ENCODE results near the gene PKMYT1.

PKMYT1 gene

DNA sequence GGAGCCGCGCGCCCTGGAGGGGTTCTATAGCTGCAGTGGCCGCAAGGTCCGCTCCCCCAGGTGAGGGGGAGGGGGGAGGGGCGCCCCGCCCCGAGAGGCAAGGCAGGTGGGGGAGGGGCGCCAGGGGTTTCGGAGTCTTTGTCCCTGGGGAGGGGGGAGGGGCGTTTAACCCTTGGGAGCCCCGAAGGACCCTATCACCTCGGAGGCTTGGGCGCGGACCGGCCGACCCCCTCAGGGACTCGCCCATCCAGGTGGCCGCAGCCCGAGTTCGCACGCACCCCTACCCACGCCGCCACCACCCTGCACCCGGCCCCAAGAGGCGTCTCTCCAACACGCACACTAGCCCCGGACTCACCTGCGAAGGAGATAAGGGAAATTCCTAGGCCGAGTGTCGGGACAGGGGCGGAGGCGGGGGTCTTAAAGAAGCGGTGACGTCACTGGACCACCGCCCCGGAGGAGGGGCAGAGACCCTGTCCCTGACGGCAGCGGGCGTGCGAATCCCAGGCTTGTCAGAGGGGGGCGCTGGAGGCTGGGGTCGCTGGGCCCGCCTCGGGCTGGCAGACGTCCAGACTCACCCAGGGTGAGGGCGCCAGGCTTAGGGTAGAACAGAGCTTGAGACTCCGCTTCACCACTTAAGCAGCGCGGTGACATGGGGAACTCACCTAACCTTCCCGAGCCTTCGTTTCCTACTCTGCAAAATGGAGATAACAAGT lies 37.7 kb upstream of the PKMYT1 start, which contains the start of gene CLDN6:
CLDN6 (minus strand) TSS at position 390 of the 713 bp plus-strand sequence. CDS start 2,162 bp downstream, outside the sequence.
- no peak for DNase-seq (ENCODE audit: low spot score)

DNA sequence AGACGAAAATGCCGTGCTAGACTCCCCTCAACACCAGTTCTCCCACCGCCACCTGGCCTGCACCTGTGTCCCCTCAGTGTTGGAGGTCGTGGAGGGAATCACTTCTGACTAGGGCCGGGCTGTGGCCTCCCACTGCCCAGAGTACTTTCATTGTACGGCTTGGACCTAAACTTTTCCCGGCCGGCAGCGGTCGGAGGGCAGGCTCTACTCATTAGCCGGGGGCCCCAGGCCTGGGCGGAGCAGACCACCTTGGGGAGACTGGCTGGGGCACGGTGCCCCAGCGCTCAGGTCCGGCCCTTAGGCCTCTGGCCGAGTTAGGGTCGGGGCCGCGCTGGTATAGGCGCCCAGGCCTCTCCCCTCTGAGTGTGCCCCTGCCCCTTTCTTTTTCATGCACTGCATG lies 37.1 kb upstream of the PKMYT1 start:
- DNase-seq (ENCODE audit: low spot score), result no peak

DNA sequence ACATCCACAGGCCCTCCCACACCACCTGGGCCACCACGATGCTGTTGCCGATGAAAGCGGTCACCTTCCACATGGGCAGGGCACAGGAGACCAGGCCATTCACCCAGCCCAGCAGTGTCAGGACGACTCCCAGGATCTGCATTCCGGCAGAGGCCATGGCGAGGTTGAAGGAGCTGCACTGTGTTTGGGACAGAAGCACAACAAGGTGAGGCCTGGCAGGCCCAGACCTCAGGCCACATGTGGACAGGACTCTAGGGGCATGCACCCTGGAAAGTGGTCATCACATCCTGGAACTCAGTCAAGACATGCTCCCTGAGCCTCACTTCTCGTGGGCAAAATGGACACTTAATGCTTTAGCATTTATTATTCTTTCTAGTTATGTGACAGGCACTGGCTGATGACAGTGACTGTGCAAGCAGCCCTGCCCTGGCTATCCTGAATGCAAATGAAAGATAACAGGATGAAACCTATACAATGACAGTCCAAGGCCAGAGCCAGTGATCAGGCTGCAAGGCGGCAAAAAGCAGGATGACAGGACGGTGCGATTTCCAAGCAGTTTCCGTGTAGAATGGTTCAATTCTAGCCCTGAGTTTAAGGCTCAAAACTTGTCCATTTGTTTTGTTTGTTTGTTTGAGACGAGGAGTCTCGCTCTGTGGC lies 35.7 kb upstream of the PKMYT1 start:
- no peak for DNase-seq (ENCODE audit: low spot score)

DNA sequence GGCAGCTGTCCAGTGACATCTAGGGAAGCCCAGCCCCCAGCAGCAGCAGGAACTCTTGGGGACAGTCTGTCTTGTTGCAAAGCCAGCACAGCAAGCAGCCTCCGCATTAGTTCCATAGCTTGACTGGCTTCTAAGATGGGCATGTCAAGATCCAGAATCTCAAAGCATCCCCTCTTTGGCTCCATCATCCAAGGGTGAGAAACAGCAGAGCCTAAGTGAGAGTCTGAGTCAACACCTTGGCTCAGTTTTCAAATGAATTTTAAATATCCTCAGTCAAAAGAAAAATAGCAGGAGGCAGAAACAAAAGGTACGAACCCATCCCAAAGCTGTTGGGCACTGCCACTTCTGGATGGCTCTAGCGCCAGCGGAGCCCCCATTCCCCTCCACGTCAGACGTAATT lies 34.7 kb upstream of the PKMYT1 start:
- DNase-seq (ENCODE audit: low spot score), result no peak

DNA sequence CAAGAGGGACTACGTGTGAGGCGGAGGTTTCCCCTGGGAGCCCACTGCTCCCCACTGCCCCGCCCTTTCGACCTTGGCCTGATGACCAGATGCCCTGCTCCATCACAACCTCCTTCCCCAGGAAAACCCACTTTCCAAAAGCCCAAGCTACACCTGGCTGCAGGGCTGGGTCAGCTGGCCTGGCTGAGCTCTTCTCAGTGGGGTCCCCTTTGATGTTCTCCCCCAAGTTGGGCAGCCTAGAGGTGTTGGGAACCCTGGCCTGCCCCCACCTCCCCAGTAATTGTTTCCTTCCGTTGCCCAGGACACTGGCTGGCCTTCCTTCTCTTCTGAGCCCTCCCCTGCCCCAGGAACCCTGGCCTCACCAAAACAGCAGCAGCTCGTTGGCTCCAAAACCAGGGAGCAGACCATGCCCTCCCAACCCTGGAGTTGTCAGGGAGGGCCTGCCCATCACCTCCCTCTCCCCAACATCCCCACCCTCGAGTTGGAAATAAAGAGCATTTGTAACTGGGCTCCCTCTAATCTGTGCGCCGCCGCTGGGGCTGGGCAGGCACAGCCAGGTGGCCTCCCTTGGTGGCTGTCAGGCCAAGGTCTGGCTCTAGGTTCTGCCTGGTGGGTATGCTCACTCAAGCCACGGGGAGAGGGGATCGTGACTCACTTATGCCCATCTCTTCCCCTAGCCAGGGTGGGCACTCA lies 33.9 kb upstream of the PKMYT1 start:
- DNase-seq (ENCODE audit: low spot score), result no peak

DNA sequence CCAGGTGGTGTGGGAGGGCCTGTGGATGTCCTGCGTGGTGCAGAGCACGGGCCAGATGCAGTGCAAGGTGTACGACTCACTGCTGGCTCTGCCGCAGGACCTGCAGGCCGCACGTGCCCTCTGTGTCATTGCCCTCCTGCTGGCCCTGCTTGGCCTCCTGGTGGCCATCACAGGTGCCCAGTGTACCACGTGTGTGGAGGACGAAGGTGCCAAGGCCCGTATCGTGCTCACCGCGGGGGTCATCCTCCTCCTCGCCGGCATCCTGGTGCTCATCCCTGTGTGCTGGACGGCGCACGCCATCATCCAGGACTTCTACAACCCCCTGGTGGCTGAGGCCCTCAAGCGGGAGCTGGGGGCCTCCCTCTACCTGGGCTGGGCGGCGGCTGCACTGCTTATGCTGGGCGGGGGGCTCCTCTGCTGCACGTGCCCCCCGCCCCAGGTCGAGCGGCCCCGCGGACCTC lies 33.3 kb upstream of the PKMYT1 start:
- DNase-seq (ENCODE audit: low spot score), result no peak

DNA sequence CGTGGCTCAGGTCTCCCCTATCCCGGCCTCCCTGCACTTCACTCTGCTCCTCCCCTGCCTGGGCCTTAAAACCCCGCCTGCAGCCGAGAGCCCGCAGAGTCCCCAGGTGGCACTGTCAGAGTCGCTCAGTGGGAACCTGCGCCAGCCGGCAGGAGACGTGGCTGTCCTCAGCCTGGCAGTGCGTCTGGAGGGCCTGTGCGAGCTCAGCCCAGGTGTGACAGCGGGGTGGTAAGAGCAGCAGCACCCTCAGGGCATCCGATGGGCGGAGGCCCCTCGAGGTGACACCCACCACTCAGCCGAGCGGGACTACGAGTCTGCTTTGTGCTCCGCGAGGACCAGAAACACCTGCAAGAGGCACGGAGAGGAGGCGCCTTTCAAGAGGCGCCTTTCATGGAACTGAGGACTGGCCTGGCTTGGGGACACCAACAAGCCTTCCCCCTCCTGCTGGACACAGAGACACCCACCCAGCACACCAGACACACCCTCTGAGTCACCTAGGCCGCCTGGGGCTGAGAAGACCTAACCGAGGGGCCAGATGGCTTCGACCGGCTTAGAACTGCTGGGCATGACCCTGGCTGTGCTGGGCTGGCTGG lies 32.7 kb upstream of the PKMYT1 start, which contains the start of gene CLDN9:
CLDN9 (plus strand) TSS at position 96 of the 593 bp plus-strand sequence; CDS start at position 536, 440 bp downstream.
- no peak for DNase-seq (ENCODE audit: low spot score)

DNA sequence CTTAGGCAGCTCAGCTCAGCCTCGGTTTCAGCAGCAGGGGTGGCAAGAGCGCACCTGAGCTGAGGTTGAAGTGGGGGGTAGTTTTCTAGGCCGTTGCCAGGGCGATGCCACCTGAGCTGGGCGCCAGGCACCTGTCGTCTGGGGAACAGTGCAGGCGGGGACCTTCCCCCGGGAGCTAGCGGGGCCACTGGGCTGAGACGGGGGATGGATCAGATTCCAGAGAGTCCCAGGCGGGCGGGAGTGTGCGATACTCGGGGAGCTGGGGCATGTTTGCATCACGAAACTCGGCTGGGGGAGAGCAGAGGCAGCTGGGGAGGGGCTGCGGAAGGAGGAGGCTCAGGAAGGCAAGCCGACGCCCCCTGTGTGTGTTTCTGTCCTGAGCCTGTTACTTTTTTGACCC lies 32.0 kb upstream of the PKMYT1 start:
- DNase-seq (ENCODE audit: low spot score), result no peak

DNA sequence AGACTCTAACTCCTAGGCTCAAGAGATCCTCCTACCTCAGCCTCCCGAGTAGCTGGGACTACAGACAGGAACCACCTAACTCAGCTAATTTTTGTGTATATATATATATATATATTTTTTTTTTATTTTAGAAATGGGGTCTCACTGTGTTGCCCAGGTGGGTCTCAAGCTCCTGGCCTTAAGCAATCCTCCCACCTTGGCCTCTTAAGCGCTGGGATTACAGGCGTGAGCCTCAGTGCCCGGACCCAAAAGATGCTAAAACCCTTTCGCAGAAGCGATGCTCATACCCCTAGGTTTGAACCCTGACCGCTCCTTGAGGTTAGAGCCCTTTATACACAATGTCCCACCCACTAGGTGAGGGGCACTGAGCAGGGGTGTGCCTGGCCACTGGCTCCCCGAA lies 30.3 kb upstream of the PKMYT1 start:
- no peak for DNase-seq (ENCODE audit: low spot score)

DNA sequence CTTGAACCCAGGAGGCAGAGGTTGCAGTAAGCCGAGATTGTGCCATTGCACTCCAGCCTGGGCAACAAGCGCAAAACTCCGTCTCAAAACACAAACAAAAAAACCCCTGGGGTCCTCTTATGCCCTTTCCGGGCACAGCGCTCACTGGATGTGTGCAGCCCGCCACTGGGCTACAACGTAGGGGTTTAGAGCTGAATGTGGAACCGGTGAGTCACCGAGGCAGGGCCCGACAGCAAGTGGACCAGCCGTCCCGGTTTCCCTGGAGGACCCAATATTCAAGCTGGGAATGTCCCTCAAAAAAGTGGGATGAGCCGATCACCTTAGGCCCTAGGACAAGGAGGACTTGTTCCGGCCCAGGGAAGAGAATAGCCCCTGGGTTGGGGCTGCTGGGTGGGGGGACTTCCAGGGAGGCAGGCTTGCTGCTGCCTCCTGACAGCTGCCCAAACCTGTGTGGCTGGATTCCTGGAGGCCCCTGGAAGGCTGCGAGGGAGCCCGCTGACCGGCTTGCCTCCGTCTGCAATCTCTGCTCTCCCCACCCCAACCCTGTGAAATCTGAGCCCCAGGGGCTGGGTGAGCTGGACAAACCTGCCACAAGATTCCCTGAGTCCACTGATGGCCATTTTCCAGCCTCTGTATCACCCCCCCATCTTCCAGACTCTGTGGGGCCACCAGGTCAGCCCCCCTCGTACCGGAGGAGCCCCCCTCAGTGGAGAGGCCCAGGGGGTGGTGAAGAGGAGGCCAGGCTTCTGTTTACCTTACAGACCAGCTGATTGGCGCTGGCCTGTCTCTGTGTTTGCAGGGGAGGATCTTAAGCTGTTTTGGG lies 29.5 kb upstream of the PKMYT1 start:
- DNase-seq (ENCODE audit: low spot score), result no peak

- no peak for DNase-seq (ENCODE audit: low spot score)
These were observed 28.4 kb upstream of the PKMYT1 start for GRCh38 chr16:3008690-3009037.

GRCh38 chr16:3007957-3008689 lies 27.9 kb upstream of the PKMYT1 start:
- no peak for DNase-seq (ENCODE audit: low spot score)

DNA sequence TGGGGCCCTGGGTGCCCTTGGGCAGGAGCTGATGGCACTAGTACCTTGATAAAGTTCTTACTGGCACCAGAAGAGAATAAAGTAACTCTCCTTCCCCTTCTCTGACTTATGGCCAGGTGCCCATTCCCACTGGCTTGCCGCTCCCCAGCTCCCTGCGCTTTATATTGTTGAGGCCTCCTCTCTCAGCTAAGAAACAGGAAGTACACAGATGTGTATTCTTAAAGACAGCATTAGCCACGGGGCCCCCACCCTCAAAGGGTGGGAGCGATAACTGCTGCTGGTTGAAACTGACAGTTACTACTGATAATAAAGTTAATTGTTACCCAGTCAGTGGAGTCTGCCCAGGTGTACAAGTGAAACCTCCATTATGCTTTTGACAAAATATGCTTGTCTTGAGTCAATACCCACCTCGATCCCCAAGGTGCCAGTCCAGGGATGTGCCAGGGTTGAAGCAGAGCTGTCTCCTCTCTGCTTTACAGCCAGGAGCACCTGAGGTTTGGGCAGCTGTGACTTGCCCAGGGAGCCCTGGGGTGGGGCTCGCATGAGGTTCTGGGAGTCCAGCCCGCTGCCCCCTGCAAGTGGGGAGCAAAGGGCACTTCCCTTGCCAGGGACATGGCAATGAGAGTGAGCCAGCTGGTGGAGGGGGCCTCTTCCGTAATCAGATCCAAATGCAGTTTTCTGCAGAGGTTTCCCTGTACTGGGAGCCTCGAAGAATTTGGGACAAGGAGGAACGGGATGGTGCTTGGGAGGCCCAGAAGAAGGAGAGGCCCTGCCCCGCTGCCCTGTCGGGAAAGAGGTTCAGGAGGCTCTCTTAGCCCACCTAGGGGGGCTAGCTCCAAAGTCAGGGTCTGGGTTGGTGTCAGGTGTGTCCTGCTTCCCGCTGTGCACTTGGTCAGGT lies 27.1 kb upstream of the PKMYT1 start:
- no peak for DNase-seq (ENCODE audit: low spot score)

GRCh38 chr16:3004781-3005284 lies 24.6 kb upstream of the PKMYT1 start:
- no peak for DNase-seq (ENCODE audit: low spot score)

DNA sequence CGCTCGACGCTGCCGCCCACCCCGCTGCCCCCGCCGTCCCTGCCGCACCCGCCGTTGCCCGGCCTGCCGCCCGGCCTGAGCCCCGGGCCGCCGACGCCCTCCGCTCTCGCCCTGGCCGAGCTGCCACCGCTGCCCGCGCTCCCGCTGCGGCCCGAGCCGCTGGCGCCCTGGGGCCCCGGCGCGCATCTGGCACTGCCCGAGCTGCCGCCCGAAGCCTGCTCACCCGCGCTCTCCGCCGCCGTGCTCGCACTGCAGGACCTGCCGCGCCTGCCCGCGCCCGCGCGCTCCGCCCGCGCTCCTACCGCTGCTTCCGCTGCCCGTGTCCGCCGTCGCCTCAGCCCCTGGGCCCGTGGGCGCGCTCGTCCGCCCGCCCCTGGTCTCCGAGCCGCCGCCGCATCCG lies 24.1 kb upstream of the PKMYT1 start:
- DNase-seq (ENCODE audit: low spot score), result no peak

GRCh38 chr16:3003582-3004270 lies 23.5 kb upstream of the PKMYT1 start:
- peak; percentile 98 for DNase-seq (ENCODE audit: low spot score)

DNA sequence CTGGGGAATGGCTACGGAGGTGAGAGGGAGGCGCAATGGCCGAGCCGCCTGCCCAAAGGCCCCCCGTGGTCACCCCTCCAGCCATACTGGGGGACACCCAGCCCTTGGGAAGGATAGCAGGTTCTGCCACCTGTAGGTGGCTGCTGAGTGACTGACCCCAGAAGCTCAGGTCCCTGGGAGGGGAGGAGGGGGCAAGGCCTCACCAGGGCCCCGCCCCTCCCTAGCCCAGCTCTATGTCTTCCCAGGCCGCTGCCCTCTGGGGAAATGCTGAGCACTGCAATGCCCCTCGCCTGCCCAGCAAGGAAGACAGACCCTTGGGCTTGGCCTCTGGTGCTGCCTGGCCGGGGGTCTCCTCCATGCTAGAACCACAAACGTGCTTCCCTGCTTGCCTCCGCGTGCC lies 21.1 kb upstream of the PKMYT1 start:
- no peak for DNase-seq (ENCODE audit: low spot score)

DNA sequence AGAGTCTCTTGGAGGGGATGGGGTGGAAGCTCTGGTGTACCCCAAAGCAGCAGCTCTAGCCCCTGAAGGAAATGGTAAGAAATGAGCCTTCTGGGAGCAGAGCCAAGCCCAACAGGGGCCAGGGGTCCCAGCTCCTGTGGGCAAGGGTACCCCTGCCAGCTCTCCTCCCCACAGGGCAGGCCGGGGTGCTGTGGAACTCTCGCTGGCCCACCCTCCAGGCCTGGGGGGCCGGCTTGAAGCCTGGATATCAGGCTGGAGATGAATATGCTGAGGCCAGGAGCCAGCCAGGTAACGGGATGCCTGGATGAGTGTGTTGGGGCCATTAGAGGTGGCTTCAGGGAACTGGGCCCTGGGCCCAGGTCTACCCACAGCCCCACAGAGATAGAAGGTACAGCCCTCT lies 20.3 kb upstream of the PKMYT1 start:
- DNase-seq (ENCODE audit: low spot score), result no peak

- DNase-seq (ENCODE audit: low spot score), result no peak
These were observed 19.7 kb upstream of the PKMYT1 start for GRCh38 chr16:2999929-3000328.
